Endothelial cell (in vitro differentiated cells): Measurements from ENCODE around the gene NOL4L. TPM values are rescaled to one million over a fixed set of nuclear protein-coding genes. Genes with fewer than 3 reads are reported as not detected.

Experiments used
- DNase-seq: peaks from one replicate; pipeline ENCODE4 v3.0.0; 2021; ENCODE audit warnings: low spot score
- H3K27ac Mint-ChIP-seq: one replicate; pipeline ENCODE4 v1.8.0; 2021; ENCODE audit warnings: mixed read lengths, inconsistent platforms; ENCODE audit not compliant: unreplicated experiment
- H3K27me3 Mint-ChIP-seq: one replicate; pipeline ENCODE4 v1.8.0; 2021; ENCODE audit warnings: mild to moderate bottlenecking, moderate library complexity, mixed read lengths, inconsistent platforms; ENCODE audit not compliant: unreplicated experiment
- H3K36me3 Mint-ChIP-seq: one replicate; pipeline ENCODE4 v1.8.0; 2021; ENCODE audit warnings: mild to moderate bottlenecking, low read depth, mixed read lengths, inconsistent platforms; ENCODE audit not compliant: unreplicated experiment
- H3K4me1 Mint-ChIP-seq: one replicate; pipeline ENCODE4 v1.8.0; 2021; ENCODE audit warnings: mild to moderate bottlenecking, mixed read lengths, inconsistent platforms; ENCODE audit not compliant: unreplicated experiment
- H3K4me3 Mint-ChIP-seq: one replicate; pipeline ENCODE4 v1.8.0; 2021; ENCODE audit warnings: mild to moderate bottlenecking, mixed read lengths, inconsistent platforms; ENCODE audit not compliant: unreplicated experiment
- H3K9me3 Mint-ChIP-seq: one replicate; pipeline ENCODE4 v1.8.0; 2021; ENCODE audit warnings: mixed read lengths, inconsistent platforms; ENCODE audit not compliant: unreplicated experiment
- total RNA-seq: library from RNA; stranded (reverse); fragmentation: NEBNext Ultra II Directional; extraction: Animal tissue kit (Norgen Biotek cat#: 25700); gene quantifications from one replicate; pipeline ENCODE4 v1.2.1, GENCODE V29; 2021; ENCODE audit not compliant: unreplicated experiment
- TF ChIP-seq, protein P1 (sequence below): fragments of 200-600 bp; sonication (generic); IDR thresholded peaks from one replicate; pipeline ENCODE4 v1.5.0; 2021; ENCODE audit warnings: antibody characterized with exemption; ENCODE audit not compliant: unreplicated experiment

The NOL4L gene
- total RNA-seq, 1 donor from 2014 or later, result 150 TPM

DNA sequence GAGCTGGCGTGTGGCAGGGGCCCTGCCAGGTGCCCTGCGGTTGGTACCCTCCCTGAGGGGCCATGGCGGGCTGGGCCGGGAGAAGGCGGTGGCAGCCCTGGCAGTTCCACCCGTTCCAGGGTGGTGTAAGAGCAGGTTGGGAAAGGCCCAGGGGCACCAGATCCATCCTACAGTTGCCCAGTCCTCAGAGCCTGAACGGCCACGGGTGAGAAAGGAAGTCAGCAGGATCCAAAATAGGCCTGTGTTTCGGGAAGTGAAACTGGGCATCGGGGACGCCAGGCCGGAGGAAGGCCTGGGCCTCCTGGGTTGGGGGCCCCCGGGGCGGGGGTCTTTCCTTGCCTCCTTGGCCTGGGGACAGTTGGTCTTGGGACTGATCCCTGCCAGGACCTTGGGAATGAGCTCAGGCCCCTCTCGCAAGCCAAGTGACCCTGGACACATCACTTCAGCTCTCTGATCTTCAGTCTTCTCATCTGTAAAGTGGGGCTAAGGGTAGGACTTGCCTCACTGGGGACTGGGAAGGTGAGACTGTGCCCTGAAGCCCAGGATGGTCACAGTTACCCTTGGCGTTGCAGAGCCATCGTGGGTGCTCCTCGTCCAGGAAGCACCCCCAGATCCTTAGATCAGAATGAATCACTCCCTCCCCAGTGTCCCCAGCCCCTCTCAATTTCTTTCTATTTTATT lies 18.1 kb upstream of the NOL4L start:
- no peak for DNase-seq
- H3K27ac Mint-ChIP-seq, result no peak overlapping the region
- no peaks in the 10 kb centered on the region for H3K4me1 Mint-ChIP-seq
- H3K36me3 Mint-ChIP-seq, result no peaks in the 10 kb centered on the region
- TF ChIP-seq, protein P1, sequence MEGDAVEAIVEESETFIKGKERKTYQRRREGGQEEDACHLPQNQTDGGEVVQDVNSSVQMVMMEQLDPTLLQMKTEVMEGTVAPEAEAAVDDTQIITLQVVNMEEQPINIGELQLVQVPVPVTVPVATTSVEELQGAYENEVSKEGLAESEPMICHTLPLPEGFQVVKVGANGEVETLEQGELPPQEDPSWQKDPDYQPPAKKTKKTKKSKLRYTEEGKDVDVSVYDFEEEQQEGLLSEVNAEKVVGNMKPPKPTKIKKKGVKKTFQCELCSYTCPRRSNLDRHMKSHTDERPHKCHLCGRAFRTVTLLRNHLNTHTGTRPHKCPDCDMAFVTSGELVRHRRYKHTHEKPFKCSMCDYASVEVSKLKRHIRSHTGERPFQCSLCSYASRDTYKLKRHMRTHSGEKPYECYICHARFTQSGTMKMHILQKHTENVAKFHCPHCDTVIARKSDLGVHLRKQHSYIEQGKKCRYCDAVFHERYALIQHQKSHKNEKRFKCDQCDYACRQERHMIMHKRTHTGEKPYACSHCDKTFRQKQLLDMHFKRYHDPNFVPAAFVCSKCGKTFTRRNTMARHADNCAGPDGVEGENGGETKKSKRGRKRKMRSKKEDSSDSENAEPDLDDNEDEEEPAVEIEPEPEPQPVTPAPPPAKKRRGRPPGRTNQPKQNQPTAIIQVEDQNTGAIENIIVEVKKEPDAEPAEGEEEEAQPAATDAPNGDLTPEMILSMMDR, result no peak
- no peaks in the 10 kb centered on the region for H3K9me3 Mint-ChIP-seq
- no peak overlapping the region for H3K4me3 Mint-ChIP-seq
- H3K27me3 Mint-ChIP-seq, result peaks cover 5% of the 10 kb centered on the region

DNA sequence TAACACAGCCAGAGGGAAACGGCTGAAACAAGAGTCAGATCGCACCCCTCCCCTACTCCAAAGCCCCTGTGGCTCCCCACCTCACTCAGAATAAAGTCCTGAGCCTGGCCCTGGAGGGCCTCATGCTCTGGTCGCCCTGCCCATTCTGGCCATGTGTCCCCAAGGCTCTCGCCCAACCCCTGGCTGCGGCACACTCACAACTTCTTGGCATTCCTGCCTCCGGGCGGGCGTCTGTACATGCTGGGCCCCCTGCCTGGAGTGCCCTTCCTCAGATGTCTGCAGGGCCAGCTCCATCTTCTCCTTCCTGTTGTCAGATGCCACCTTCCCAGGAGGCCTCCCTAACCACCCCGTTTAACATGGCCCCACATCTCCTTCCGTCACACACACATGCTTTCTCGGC lies 17.1 kb upstream of the NOL4L start:
- TF ChIP-seq, protein P1, result no peak
- Mint-ChIP-seq H3K27ac (no peak overlapping the region), H3K4me1 (no peaks in the 10 kb centered on the region), H3K9me3 (no peaks in the 10 kb centered on the region), H3K27me3 (peaks cover 9% of the 10 kb centered on the region), H3K4me3 (no peak overlapping the region), H3K36me3 (no peaks in the 10 kb centered on the region)
- DNase-seq, result no peak

- no peaks in the 10 kb centered on the region for H3K4me1 Mint-ChIP-seq
- no peak overlapping the region for H3K27ac Mint-ChIP-seq
- TF ChIP-seq, protein P1, result no peak
- no peak overlapping the region for H3K4me3 Mint-ChIP-seq
- H3K9me3 Mint-ChIP-seq, result no peaks in the 10 kb centered on the region
- H3K36me3 Mint-ChIP-seq, result no peaks in the 10 kb centered on the region
- peaks cover 9% of the 10 kb centered on the region for H3K27me3 Mint-ChIP-seq
- no peak for DNase-seq
These were observed 15.6 kb upstream of the NOL4L start for GRCh38 chr20:32600681-32601237.

DNA sequence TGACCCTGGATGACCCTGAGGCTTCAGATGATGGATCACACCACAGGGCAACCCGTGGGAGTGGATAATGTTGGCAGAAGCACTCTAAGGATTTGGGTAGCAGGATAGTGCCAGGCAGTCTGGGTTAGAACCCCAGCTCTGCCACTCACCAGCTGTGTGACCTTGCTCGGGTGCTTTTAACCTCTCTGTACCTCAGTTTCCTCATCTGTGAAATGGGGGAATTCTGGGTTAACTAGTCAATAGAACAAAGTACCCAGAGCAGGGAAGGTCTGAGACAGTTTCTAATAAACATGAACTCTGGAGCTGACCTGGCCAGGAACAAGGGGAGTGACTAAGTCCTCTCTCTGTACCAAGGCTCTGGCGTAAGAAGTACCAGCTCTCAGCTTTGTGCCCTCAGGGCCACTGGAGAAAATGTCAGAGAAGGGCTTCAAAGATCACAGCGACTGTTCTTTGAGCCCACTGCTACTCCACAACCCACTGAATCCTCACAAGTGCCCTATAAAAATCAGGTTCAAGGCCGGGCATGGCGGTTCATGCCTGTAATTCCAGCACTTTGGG lies 14.7 kb upstream of the NOL4L start:
- H3K36me3 Mint-ChIP-seq, result no peaks in the 10 kb centered on the region
- no peak overlapping the region for H3K27ac Mint-ChIP-seq
- no peaks in the 10 kb centered on the region for H3K4me1 Mint-ChIP-seq
- no peaks in the 10 kb centered on the region for H3K9me3 Mint-ChIP-seq
- peaks cover 9% of the 10 kb centered on the region for H3K27me3 Mint-ChIP-seq
- DNase-seq, result no peak
- TF ChIP-seq, protein P1, result no peak
- no peak overlapping the region for H3K4me3 Mint-ChIP-seq

DNA sequence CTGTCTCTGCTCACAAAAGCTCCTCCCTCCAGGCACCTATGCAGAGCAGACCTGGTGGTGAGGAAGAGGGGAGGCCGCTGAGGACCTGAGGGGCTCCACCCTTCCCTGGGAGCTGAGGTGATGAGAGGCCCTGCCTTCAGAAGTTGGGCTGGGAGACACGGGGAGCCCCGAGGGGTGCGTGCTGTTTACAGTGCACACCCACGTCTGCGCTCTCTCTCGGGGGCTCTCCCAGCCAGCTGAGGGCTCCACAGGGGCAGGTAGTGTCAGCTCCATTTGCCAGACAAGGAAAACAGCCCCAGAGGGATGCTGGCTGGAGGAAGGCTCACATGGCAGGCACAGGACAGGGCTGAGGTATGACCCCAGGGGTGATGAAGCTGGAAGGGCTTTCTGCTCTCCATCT lies 13.5 kb upstream of the NOL4L start:
- H3K27ac Mint-ChIP-seq, result no peak overlapping the region
- peaks cover 9% of the 10 kb centered on the region for H3K27me3 Mint-ChIP-seq
- H3K9me3 Mint-ChIP-seq, result no peaks in the 10 kb centered on the region
- TF ChIP-seq, protein P1, result no peak
- DNase-seq, result no peak
- H3K4me3 Mint-ChIP-seq, result no peak overlapping the region
- H3K36me3 Mint-ChIP-seq, result no peaks in the 10 kb centered on the region
- no peaks in the 10 kb centered on the region for H3K4me1 Mint-ChIP-seq
